Activated CD4-positive, alpha-beta T cell treated with anti-CD3 and anti-CD28 coated beads, Interleukin-2, amount 10 ng/mL, durations not matched to agents 24 days and 14 days (primary cell): ENCODE results near the gene PRR5L. TPM values are rescaled to one million over a fixed set of nuclear protein-coding genes. Genes with fewer than 3 reads are reported as not detected.
A peak's percentile ranks its signal among the peaks of the same experiment; 100 is the strongest.

ENCODE experiments used
- DNase-seq: peaks from one replicate; pipeline ENCODE4 v3.0.0; 2022
- H3K27ac Mint-ChIP-seq: one replicate; pipeline ENCODE4 v1.8.0; 2022; ENCODE audit warnings: mild to moderate bottlenecking, mixed read lengths
- H3K27me3 Mint-ChIP-seq: one replicate; pipeline ENCODE4 v1.8.0; 2022; ENCODE audit warnings: mixed read lengths
- H3K36me3 Mint-ChIP-seq: one replicate; pipeline ENCODE4 v1.8.0; 2022; ENCODE audit warnings: low read depth, mild to moderate bottlenecking, mixed read lengths
- H3K4me1 Mint-ChIP-seq: one replicate; pipeline ENCODE4 v1.8.0; 2021; ENCODE audit warnings: mixed read lengths
- H3K4me3 Mint-ChIP-seq: one replicate; pipeline ENCODE4 v1.8.0; 2022; ENCODE audit warnings: mild to moderate bottlenecking, moderate library complexity, mixed read lengths
- H3K9me3 Mint-ChIP-seq: one replicate; pipeline ENCODE4 v1.8.0; 2021; ENCODE audit warnings: mixed read lengths
- intact Hi-C: fragments of 100-400 bp; cut with micrococcal nuclease; formaldehyde crosslinking; loops from one replicate; pipeline ENCODE4 v1.15.1; 2023
- total RNA-seq: library from RNA; stranded (reverse); gene quantifications from 2 replicates; pipeline ENCODE4 v1.2.3, GENCODE V29; 2022

Gene PRR5L
- total RNA-seq, 1 donor from 2014 or later: 54.5 TPM

GRCh38 chr11:36388951-36389350 is 92.9 kb downstream of the PRR5L start:
- no peak overlapping the region for H3K27ac Mint-ChIP-seq
- peaks cover 4% of the 10 kb centered on the region for H3K9me3 Mint-ChIP-seq
- H3K4me1 Mint-ChIP-seq: peaks cover 71% of the 10 kb centered on the region
- DNase-seq: no peak
- intact Hi-C loops: no loop called here
- peaks cover 55% of the 10 kb centered on the region for H3K36me3 Mint-ChIP-seq
- no peak overlapping the region for H3K4me3 Mint-ChIP-seq
- no peaks in the 10 kb centered on the region for H3K27me3 Mint-ChIP-seq

DNA sequence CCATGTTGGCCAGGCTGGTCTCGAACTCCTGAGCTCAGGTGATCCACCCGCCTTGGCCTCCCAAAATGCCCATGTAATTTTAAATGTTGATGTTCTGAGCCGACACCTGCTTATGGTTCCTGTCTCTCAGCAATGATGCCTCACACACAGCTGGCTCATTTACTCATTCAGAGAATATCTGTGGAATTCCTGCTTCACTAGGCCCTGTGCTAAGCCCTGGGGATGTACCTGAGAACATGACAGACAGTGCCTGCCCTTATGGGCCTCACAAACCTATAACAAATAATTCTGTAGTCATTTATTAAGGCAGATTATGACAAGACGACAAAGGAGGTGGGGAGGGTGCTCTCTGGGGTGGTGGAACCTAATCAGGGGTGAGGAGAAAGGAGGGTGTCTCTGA is 93.7 kb downstream of the PRR5L start:
- peak overlapping the region; percentile 72 for H3K27ac Mint-ChIP-seq
- intact Hi-C loops: loop anchor here (2.0 kb wide), 1 partner anchor 53 kb away; no protein-coding TSS in a partner anchor
- peaks cover 71% of the 10 kb centered on the region for H3K4me1 Mint-ChIP-seq
- H3K36me3 Mint-ChIP-seq: peaks cover 52% of the 10 kb centered on the region
- peaks cover 4% of the 10 kb centered on the region for H3K9me3 Mint-ChIP-seq
- H3K4me3 Mint-ChIP-seq: peak overlapping the region; percentile 21
- H3K27me3 Mint-ChIP-seq: no peaks in the 10 kb centered on the region
- DNase-seq: no peak

- Mint-ChIP-seq H3K27ac (peak overlapping the region; percentile 80), H3K4me1 (peaks cover 64% of the 10 kb centered on the region), H3K9me3 (peaks cover 4% of the 10 kb centered on the region), H3K36me3 (peaks cover 44% of the 10 kb centered on the region), H3K4me3 (peak overlapping the region; percentile 47), H3K27me3 (no peaks in the 10 kb centered on the region)
- intact Hi-C loops: loop anchor here (2.0 kb wide), 1 partner anchor 52 kb away; no protein-coding TSS in a partner anchor
- no peak for DNase-seq
Measured at GRCh38 chr11:36390963-36391471, 94.9 kb downstream of the PRR5L start.

- H3K9me3 Mint-ChIP-seq: peaks cover 4% of the 10 kb centered on the region
- DNase-seq: no peak
- H3K4me3 Mint-ChIP-seq: peak overlapping the region; percentile 18
- H3K27ac Mint-ChIP-seq: peak overlapping the region; percentile 4
- H3K4me1 Mint-ChIP-seq: peaks cover 59% of the 10 kb centered on the region
- H3K27me3 Mint-ChIP-seq: no peaks in the 10 kb centered on the region
- intact Hi-C loops: no loop called here
- peaks cover 42% of the 10 kb centered on the region for H3K36me3 Mint-ChIP-seq
Measured at GRCh38 chr11:36392196-36392595, 96.1 kb downstream of the PRR5L start.

- Mint-ChIP-seq H3K27me3 (no peaks in the 10 kb centered on the region), H3K4me1 (peaks cover 58% of the 10 kb centered on the region), H3K4me3 (peak overlapping the region; percentile 54), H3K27ac (peak overlapping the region; percentile 86), H3K9me3 (peaks cover 4% of the 10 kb centered on the region), H3K36me3 (peaks cover 48% of the 10 kb centered on the region)
- DNase-seq: peak; percentile 65
- intact Hi-C loops: loop anchor here (1.0 to 2.0 kb wide), 3 partner anchors 9 to 27 kb away; no protein-coding TSS in a partner anchor
Measured at GRCh38 chr11:36394056-36394455, 98.0 kb downstream of the PRR5L start.

DNA sequence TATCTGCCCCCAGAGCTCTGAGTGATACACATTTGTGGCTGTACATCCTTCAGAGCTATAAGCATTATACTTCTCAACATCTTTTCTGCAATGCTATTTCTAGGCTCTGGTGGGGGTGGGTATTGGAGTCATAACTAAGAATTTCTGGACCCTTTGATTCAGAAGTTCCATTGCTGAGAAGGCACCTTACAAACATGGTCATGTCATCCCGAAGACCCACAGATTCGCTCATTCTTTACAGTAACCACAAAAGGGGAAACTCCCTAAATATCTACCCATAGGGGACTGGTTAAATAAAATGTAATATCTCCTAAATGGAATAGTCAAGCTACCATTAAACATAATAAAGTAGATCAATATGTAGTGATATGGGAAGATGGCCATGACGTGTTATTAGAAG is 98.8 kb downstream of the PRR5L start:
- peaks cover 61% of the 10 kb centered on the region for H3K4me1 Mint-ChIP-seq
- H3K27ac Mint-ChIP-seq: peak overlapping the region; percentile 86
- intact Hi-C loops: loop anchor here (1.0 to 2.0 kb wide), 5 partner anchors 10 to 41 kb away; no protein-coding TSS in a partner anchor
- no peaks in the 10 kb centered on the region for H3K27me3 Mint-ChIP-seq
- peak overlapping the region; percentile 54 for H3K4me3 Mint-ChIP-seq
- H3K9me3 Mint-ChIP-seq: peaks cover 4% of the 10 kb centered on the region
- peaks cover 51% of the 10 kb centered on the region for H3K36me3 Mint-ChIP-seq
- DNase-seq: no peak

- Mint-ChIP-seq H3K4me3 (no peak overlapping the region), H3K27me3 (no peaks in the 10 kb centered on the region), H3K27ac (no peak overlapping the region), H3K36me3 (peaks cover 59% of the 10 kb centered on the region), H3K4me1 (peaks cover 63% of the 10 kb centered on the region), H3K9me3 (peaks cover 4% of the 10 kb centered on the region)
- intact Hi-C loops: loop anchor here (1.0 to 2.0 kb wide), 3 partner anchors 13 to 42 kb away; no protein-coding TSS in a partner anchor
- no peak for DNase-seq
Measured at GRCh38 chr11:36395978-36396736, 100.1 kb downstream of the PRR5L start.

- Mint-ChIP-seq H3K4me3 (no peak overlapping the region), H3K4me1 (peaks cover 50% of the 10 kb centered on the region), H3K36me3 (peaks cover 62% of the 10 kb centered on the region), H3K27me3 (no peaks in the 10 kb centered on the region), H3K9me3 (no peaks in the 10 kb centered on the region), H3K27ac (no peak overlapping the region)
- intact Hi-C loops: no loop called here
- no peak for DNase-seq
Measured at GRCh38 chr11:36398231-36398953, 102.3 kb downstream of the PRR5L start.

DNA sequence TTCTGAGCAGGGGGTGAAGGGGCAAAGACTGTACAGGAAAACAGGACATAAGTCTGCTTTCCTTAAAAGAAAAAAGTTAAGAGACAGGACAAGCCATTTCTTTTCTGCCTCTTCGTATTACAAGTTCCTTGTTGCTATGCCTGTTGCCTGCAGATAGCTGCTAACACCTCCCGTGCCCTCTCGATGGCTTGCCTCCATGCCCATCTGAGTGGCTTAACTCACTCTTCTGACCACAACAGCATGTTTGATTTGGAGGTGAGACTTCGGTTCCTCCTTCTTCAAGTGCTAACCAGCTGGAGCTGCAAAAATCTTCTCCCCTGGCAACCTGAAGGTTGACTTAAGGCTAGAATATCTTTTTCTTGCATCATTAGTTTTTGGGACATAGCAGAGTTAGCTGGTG is 103.1 kb downstream of the PRR5L start:
- peak overlapping the region; percentile 39 for H3K27ac Mint-ChIP-seq
- peaks cover 65% of the 10 kb centered on the region for H3K36me3 Mint-ChIP-seq
- H3K4me1 Mint-ChIP-seq: peaks cover 46% of the 10 kb centered on the region
- intact Hi-C loops: no loop called here
- H3K4me3 Mint-ChIP-seq: no peak overlapping the region
- DNase-seq: no peak
- no peaks in the 10 kb centered on the region for H3K27me3 Mint-ChIP-seq
- no peaks in the 10 kb centered on the region for H3K9me3 Mint-ChIP-seq

- H3K36me3 Mint-ChIP-seq: peaks cover 62% of the 10 kb centered on the region
- intact Hi-C loops: no loop called here
- DNase-seq: no peak
Measured at GRCh38 chr11:36399745-36400144, 103.7 kb downstream of the PRR5L start.

DNA sequence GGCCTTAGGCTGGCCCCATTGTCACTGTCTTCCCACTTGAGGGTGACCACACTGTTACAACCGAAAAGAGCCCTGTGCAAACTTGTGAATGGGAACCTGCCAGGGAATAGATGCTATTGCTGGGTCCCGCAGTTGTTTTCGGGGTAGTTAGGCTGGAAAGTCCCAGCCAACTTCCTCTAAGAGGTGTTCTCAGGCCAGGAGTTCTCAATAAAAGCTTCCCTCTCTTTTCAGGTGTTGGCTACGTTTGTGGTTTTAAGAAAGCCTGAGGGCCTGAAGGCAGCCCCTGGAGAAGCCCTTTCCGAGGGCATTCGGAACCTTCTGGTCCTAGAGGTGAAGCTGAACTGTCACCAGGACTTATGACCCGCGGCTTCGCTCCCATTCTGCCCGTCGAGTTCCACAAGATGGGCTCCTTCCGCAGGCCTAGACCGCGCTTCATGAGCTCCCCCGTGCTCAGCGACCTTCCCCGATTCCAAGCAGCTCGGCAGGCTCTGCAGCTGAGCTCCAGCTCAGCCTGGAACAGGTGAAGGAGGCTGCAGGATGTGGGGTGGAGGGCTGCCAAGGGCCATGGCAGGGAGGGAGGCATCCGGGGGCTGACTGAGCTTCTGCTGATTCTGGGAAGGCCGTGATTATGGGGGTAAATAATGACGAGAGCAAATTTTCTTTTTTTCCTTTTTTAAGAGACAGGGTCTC is 104.8 kb downstream of the PRR5L start:
- intact Hi-C loops: no loop called here
- H3K27me3 Mint-ChIP-seq: no peaks in the 10 kb centered on the region
- peak overlapping the region; percentile 71 for H3K27ac Mint-ChIP-seq
- H3K4me1 Mint-ChIP-seq: peaks cover 41% of the 10 kb centered on the region
- no peaks in the 10 kb centered on the region for H3K9me3 Mint-ChIP-seq
- peaks cover 69% of the 10 kb centered on the region for H3K36me3 Mint-ChIP-seq
- peak overlapping the region; percentile 76 for H3K4me3 Mint-ChIP-seq
- no peak for DNase-seq

More at GRCh38 chr11:36399745-36400144, 103.7 kb downstream of the PRR5L start:
- H3K27me3 Mint-ChIP-seq: no peaks in the 10 kb centered on the region
- no peak overlapping the region for H3K4me3 Mint-ChIP-seq
- no peaks in the 10 kb centered on the region for H3K9me3 Mint-ChIP-seq
- peak overlapping the region; percentile 23 for H3K27ac Mint-ChIP-seq
- H3K4me1 Mint-ChIP-seq: peaks cover 41% of the 10 kb centered on the region

- H3K36me3 Mint-ChIP-seq: peaks cover 78% of the 10 kb centered on the region
- H3K27ac Mint-ChIP-seq: no peak overlapping the region
- no peak for DNase-seq
- peak overlapping the region; percentile 43 for H3K4me3 Mint-ChIP-seq
- H3K4me1 Mint-ChIP-seq: peaks cover 50% of the 10 kb centered on the region
- no peaks in the 10 kb centered on the region for H3K9me3 Mint-ChIP-seq
- no peaks in the 10 kb centered on the region for H3K27me3 Mint-ChIP-seq
- intact Hi-C loops: no loop called here
Measured at GRCh38 chr11:36402568-36403170, 106.6 kb downstream of the PRR5L start.

GRCh38 chr11:36403661-36404060 is 107.6 kb downstream of the PRR5L start:
- Mint-ChIP-seq H3K36me3 (peaks cover 74% of the 10 kb centered on the region), H3K4me1 (peaks cover 57% of the 10 kb centered on the region), H3K4me3 (no peak overlapping the region), H3K9me3 (no peaks in the 10 kb centered on the region), H3K27ac (peak overlapping the region; percentile 13), H3K27me3 (no peaks in the 10 kb centered on the region)
- DNase-seq: no peak
- intact Hi-C loops: no loop called here
